ENCODE data around the gene PLXNA1.
A peak's percentile ranks its signal among the peaks of the same experiment; 100 is the strongest.

The PLXNA1 gene

DNA sequence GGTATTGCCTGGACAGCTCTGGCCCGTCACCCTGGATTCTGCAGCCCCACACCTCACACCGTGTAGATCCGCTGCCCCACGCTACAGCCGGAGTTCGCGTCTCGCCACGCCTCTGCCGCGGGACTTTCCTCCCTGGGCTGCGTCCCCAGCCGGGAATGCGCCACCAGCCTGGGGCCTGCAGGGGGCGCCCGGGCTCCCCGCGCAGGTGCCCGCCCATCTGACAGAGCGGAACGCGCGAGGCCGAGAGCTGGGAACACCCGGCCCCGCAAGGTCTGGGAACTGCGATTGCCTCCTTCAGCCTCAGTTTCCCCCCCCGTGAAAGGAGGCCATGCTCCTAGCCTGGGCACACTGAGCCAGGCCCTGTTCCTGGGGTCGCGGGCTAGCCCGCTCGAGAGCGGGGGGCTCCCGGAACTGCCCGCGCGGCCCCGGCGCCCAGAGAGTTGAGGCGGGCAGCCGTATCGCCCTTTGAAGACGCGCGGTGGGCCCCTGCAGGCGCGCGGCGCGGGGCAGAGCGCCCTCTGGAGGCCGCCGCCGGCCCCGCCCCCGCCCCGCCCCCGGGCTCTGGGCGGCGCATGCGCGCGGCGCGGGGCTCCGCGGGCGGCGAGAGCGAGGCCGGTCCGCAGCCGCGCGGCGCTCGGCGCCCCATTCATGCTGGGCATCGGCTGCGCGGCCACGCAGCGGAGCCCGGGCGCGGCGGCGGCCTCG, at the start of gene PLXNA1:
TSS of gene PLXNA1 (plus strand) at position 645 of the 705 bp plus-strand sequence. CDS start 5,479 bp downstream, outside the sequence.
- TF ChIP-seq, protein P1, sequence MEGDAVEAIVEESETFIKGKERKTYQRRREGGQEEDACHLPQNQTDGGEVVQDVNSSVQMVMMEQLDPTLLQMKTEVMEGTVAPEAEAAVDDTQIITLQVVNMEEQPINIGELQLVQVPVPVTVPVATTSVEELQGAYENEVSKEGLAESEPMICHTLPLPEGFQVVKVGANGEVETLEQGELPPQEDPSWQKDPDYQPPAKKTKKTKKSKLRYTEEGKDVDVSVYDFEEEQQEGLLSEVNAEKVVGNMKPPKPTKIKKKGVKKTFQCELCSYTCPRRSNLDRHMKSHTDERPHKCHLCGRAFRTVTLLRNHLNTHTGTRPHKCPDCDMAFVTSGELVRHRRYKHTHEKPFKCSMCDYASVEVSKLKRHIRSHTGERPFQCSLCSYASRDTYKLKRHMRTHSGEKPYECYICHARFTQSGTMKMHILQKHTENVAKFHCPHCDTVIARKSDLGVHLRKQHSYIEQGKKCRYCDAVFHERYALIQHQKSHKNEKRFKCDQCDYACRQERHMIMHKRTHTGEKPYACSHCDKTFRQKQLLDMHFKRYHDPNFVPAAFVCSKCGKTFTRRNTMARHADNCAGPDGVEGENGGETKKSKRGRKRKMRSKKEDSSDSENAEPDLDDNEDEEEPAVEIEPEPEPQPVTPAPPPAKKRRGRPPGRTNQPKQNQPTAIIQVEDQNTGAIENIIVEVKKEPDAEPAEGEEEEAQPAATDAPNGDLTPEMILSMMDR (conservative IDR thresholded peaks at IDR 0.05): peak; percentile 93
- peak within 1 kb of the TSS; percentile 73; the same call in 1 of the 2 replicates for H3K27ac ChIP-seq

DNA sequence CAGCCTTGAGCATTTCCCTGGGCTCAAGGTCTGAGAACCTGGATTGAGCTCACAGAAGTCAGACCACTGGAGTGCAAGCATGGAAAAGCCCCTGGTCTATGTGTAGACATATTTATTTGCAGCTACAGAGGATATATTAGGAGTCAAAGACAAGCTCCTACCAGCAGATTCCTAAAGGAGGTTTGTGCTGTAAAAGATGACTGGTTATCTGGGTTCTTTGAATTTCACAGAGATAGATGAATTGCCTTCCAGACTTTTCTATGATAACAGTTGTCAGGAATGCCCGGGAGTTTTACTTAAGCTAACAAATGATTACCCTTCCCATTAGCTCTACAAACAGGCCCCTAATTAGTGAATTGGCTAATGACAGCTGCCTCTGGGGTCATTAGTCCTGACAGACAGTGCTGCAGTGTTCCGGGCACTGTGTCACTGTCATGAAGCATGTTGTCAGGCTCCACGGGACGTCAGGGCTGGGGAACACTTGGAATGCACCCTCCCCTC, 48.8 kb upstream of the PLXNA1 start:
- H3K27ac ChIP-seq: no peak overlapping the region
- TF ChIP-seq, protein P1 (conservative IDR thresholded peaks at IDR 0.05): no peak

DNA sequence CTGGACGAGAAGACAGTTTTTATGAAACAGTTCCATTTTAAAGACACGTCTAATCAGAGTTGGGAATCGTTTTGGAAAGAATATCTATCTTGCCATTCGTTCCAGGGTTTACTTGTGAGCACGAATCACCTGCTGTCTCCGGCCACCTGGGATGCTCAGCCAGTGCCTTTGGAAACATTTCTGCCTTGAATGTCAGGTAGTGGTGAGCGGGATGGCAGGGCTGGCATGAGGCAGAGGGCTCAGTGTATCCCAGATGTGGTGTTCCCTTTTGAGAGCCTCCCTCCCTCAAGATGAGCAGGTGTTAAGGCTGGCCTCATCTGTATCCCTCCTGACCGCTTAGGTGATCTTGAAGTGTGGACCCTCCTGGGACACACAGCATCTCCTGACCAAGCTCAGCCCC, 47.9 kb upstream of the PLXNA1 start:
- TF ChIP-seq, protein P1 (conservative IDR thresholded peaks at IDR 0.05): no peak
- no peak overlapping the region for H3K27ac ChIP-seq

DNA sequence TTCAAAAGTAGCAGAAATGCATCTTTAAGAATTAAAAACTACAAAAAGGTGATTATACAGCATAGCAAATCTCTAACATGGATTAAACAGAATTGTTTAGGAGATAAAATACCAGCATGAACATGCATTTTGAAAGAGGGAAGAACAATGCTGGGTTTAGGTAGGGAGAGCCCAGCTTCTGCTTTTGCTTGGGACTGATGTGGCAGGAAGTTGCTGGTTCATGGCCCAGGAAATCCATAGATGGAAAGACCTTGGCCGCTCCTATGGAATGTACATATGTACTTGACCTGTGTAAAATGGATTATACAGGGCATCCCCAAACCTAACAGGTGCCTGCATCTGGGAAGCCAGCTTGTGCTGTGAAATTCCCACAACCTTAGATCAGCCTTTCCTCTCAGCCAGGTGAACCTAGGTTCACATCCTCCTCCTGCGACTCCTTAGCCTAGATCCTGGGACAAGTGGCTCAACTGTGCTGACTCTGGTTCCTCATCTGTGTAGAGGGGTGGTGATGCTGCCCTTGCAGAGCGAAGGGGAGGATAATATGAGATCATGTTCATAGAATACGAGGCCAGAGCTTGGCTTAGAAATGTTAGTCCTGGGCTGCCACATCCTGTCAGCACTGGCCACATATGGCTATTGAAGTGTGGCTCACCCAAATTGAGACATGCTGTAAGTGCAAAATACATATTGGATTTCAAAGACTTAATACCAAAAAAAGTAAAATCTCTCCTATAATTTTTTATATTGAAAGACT, 47.0 kb upstream of the PLXNA1 start:
- TF ChIP-seq, protein P1 (conservative IDR thresholded peaks at IDR 0.05): no peak
- H3K27ac ChIP-seq: no peak overlapping the region

DNA sequence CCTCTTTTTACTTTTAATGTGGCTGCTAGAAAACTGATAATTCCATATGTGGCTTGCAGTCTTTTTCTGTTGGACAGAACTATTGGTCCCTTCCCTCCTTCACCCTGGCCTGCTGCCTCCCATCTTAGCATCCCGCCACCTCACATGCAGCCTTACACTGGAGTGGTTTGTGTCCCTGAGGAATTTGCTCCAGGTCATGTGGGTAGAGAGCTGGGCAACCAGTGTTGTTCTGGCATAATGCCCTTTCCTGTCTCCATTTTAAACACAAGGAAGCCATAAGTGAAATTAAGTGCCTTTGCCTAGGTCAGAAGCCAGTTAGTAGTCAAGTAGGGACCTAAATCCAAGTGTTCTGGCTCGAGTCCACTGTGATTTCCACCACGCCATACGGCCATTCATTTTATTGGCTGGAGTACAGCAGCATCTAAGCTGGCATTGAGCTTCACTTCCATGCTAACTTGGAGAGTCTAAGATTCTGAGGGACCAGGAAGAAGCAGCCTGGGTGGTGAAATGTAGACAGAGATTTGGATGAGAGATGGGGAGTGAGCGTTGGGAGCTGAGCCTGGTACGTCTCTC, 46.0 kb upstream of the PLXNA1 start:
- H3K27ac ChIP-seq: no peak overlapping the region
- TF ChIP-seq, protein P1 (conservative IDR thresholded peaks at IDR 0.05): no peak

DNA sequence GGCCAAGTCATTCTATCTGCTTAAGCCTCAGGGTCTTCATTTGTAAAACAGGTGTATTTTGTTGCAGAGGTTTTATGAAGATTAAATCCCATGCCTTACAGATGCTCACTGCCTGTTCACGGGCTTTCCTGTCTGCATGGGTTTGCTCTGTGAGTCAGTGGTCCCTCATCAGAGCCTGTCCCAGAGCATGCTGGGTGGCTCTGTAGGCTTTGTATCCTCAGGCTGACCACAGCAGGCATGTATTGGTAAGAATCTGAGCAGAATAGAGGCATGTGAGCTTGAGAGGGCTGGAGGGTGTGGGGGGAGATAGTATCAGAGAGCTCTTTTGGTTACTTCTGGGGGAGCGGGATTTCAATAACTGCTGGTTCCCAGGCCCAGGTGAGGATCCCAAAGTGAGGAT, 45.4 kb upstream of the PLXNA1 start:
- TF ChIP-seq, protein P1 (conservative IDR thresholded peaks at IDR 0.05): no peak
- no peak overlapping the region for H3K27ac ChIP-seq

DNA sequence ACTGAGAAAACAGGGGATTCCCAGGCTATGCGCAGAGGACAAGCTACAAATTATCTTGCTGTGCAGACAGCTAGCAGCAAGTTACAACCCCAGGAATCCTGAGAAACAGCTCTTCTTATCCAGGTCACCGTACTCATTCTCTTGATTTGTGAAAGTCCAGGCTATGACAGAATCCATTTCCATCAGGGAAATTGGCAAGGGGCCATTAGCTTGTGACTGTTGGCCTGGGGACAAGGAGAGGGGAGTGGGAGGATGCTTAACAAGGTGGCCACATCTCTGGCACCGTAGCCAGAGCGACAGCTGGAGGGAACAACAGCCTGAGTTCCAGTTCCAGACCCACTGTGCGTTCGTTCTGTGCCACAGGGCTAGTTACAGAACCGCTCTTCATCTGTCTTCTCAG, 44.9 kb upstream of the PLXNA1 start:
- no peak overlapping the region for H3K27ac ChIP-seq
- TF ChIP-seq, protein P1 (conservative IDR thresholded peaks at IDR 0.05): no peak

Data from VCaP (cell line).